K562 (cell line): ENCODE data around the gene SYT17. TPM values are rescaled to one million over a fixed set of nuclear protein-coding genes. Genes with fewer than 3 reads are reported as not detected.

Experiments used
- CC2D1A ChIP-seq: fragments of 450-650 bp; IDR thresholded peaks from 2 replicates; pipeline ENCODE4 v1.6.1; 2017; ENCODE audit warnings: mild to moderate bottlenecking
- CREM ChIP-seq: IDR thresholded peaks from 2 replicates; pipeline ENCODE4 v1.6.1; 2014; ENCODE audit warnings: antibody characterized with exemption, low read depth
- DIDO1 ChIP-seq: fragments of 450-650 bp; IDR thresholded peaks from 2 replicates; pipeline ENCODE4 v1.6.1; 2016; ENCODE audit warnings: low read depth, missing biosample characterization, missing genetic modification characterization
- EP300 ChIP-seq: IDR thresholded peaks from 2 replicates; pipeline ENCODE4 v1.6.1; 2012; ENCODE audit warnings: low read length, improper control_type of control experiment
- ESRRA ChIP-seq: fragments of 450-650 bp; IDR thresholded peaks from 2 replicates; pipeline ENCODE4 v1.6.1; 2014; ENCODE audit warnings: low read depth, mild to moderate bottlenecking, moderate library complexity, borderline replicate concordance
- MTF1 ChIP-seq: fragments of 250-450 bp; sonication (Bioruptor Pico); IDR thresholded peaks from 2 replicates; pipeline ENCODE4 v1.9.0; 2021; ENCODE audit warnings: moderate library complexity, mild to moderate bottlenecking, inconsistent platforms, borderline replicate concordance
- NR2C2 ChIP-seq, 2 experiments: fragments of 200-800 bp in 1 of 2; sonication (Bioruptor generic) in 1 of 2; sonication (generic) in 1 of 2; formaldehyde crosslinking in 1 of 2; IDR thresholded peaks; 2 replicates each; pipeline versions ENCODE4 v1.6.1 to v1.8.0; 2016 to 2022; ENCODE audit warnings: mild to moderate bottlenecking in 1 of 2, missing compliant biosample characterization in 1 of 2, missing genetic modification characterization in 1 of 2, missing genetic modification reagents in 1 of 2
- SAFB ChIP-seq: fragments of 200-400 bp; formaldehyde crosslinking; IDR thresholded peaks from 2 replicates; pipeline ENCODE4 v1.6.1; 2017; ENCODE audit warnings: low read depth, low read length, borderline replicate concordance
- SMAD1 ChIP-seq: fragments of 150-350 bp; IDR thresholded peaks from 2 replicates; pipeline ENCODE4 v1.6.1; 2014; ENCODE audit warnings: low read length, low read depth; ENCODE audit not compliant: partially characterized antibody
- SUPT5H ChIP-seq: fragments of 450-650 bp; IDR thresholded peaks from 2 replicates; pipeline ENCODE4 v1.6.1; 2016
- TBP ChIP-seq: optimal IDR thresholded peaks from 2 replicates; pipeline ENCODE3; 2011; ENCODE audit warnings: low read depth, low read length, improper control_type of control experiment
- TOE1 ChIP-seq, 2 experiments: fragments of 450-650 bp in 1 of 2; sonication (generic) in 1 of 2; formaldehyde crosslinking in 1 of 2; IDR thresholded peaks; 2 replicates each; pipeline versions ENCODE4 v1.7.1 to v1.8.0; 2016 to 2022; ENCODE audit warnings: borderline replicate concordance in 2 of 2, mild to moderate bottlenecking in 2 of 2, antibody characterized with exemption in 1 of 2, inconsistent platforms in 1 of 2, low read depth in 1 of 2, missing genetic modification reagents in 1 of 2, moderate library complexity in 1 of 2
- ZNF253 ChIP-seq: fragments of 250-450 bp; sonication (Bioruptor Pico); conservative IDR thresholded peaks from 2 replicates; pipeline ENCODE4 v1.6.1; 2021; ENCODE audit warnings: mild to moderate bottlenecking
- ZNF644 ChIP-seq: fragments of 200-800 bp; sonication (Bioruptor generic); IDR thresholded peaks from 2 replicates; pipeline ENCODE4 v1.6.1; 2016; ENCODE audit warnings: low read depth, missing genetic modification characterization, missing compliant biosample characterization
- polyA plus RNA-seq, 8 experiments: library from polyadenylated mRNA; depleted of rRNA in 4 of 8; stranded (reverse) in 5 of 8; unstranded in 3 of 8; fragments of >200 nt; fragmentation: Nextera tagmentation in 2 of 8; fragmentation: Illumina TruSeq in 1 of 8; extraction: Ambion mirVana in 2 of 8; extraction: Trizol in 1 of 8; gene quantifications; 2 replicates each; pipeline versions ENCODE4 v1.2.1 to v1.2.3, GENCODE V29; 2011 to 2014; ENCODE audit warnings: inconsistent platforms in 1 of 8, missing spikeins in 1 of 8
- total RNA-seq, 7 experiments: library from RNA; depleted of rRNA in 6 of 7; stranded (reverse); fragments of >200 nt in 6 of 7; fragmentation: Illumina TruSeq in 2 of 7; extraction: Trizol in 2 of 7; gene quantifications; 2 replicates each; pipeline versions ENCODE4 v1.2.1 to v1.2.3, GENCODE V29; 2011 to 2021; ENCODE audit warnings: low replicate concordance in 1 of 7
- TF ChIP-seq, protein P1 (sequence below): fragments of 450-650 bp; formaldehyde crosslinking; IDR thresholded peaks from 2 replicates; pipeline ENCODE4 v1.4.0; 2020; ENCODE audit warnings: mild to moderate bottlenecking, mixed read lengths
- TF ChIP-seq, protein P2 (sequence below): sonication (generic); formaldehyde crosslinking; IDR thresholded peaks from 2 replicates; pipeline ENCODE4 v1.8.0; 2022; ENCODE audit warnings: mild to moderate bottlenecking, missing genetic modification reagents, borderline replicate concordance
- TF ChIP-seq, protein P3 (sequence below): fragments of 250-450 bp; sonication (Bioruptor Pico); IDR thresholded peaks from 2 replicates; pipeline ENCODE4 v1.9.0; 2021; ENCODE audit warnings: mild to moderate bottlenecking

SYT17 gene
- total and polyA plus RNA-seq, 9 of the 15 experiments (the other 6 are each of a cell fraction or from before 2014, with no cell fraction given), result not detected

DNA sequence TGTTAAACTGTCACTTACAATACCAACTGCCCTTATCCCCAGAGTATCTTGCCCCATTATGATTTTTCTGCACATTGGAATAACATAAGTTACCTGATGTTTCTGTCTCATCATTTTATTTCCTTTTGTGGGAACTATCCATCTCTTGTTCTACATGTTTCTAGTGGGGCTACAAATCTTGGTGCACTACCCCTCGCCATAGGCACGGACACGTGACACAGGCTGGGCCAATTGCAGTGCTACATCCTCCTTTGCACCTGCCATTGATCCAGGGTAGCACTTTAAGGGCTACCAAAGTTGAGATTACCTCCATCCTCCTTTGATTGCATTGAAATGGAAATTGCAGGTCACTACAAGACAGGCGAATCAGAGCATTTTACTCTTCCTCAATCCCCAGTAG is 14.2 kb upstream of the SYT17 start (continued):
- TF ChIP-seq, protein P1, sequence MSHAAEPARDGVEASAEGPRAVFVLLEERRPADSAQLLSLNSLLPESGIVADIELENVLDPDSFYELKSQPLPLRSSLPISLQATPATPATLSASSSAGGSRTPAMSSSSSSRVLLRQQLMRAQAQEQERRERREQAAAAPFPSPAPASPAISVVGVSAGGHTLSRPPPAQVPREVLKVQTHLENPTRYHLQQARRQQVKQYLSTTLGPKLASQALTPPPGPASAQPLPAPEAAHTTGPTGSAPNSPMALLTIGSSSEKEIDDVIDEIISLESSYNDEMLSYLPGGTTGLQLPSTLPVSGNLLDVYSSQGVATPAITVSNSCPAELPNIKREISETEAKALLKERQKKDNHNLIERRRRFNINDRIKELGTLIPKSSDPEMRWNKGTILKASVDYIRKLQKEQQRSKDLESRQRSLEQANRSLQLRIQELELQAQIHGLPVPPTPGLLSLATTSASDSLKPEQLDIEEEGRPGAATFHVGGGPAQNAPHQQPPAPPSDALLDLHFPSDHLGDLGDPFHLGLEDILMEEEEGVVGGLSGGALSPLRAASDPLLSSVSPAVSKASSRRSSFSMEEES (CRISPR knock-in tag), result peak; percentile 74
- peak; percentile 93 for TF ChIP-seq DIDO1 (tag)
- TF ChIP-seq SMAD1, result no peak
- TF ChIP-seq, protein P2, sequence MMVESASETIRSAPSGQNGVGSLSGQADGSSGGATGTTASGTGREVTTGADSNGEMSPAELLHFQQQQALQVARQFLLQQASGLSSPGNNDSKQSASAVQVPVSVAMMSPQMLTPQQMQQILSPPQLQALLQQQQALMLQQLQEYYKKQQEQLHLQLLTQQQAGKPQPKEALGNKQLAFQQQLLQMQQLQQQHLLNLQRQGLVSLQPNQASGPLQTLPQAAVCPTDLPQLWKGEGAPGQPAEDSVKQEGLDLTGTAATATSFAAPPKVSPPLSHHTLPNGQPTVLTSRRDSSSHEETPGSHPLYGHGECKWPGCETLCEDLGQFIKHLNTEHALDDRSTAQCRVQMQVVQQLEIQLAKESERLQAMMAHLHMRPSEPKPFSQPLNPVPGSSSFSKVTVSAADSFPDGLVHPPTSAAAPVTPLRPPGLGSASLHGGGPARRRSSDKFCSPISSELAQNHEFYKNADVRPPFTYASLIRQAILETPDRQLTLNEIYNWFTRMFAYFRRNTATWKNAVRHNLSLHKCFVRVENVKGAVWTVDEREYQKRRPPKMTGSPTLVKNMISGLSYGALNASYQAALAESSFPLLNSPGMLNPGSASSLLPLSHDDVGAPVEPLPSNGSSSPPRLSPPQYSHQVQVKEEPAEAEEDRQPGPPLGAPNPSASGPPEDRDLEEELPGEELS (CRISPR knock-in tag), result no peak
- TF ChIP-seq, protein P3, sequence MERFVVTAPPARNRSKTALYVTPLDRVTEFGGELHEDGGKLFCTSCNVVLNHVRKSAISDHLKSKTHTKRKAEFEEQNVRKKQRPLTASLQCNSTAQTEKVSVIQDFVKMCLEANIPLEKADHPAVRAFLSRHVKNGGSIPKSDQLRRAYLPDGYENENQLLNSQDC, result no peak
- TF ChIP-seq TBP, result peak; percentile 27
- TF ChIP-seq SUPT5H, result no peak
- no peak for TF ChIP-seq ZNF253 (CRISPR knock-in tag)
- TF ChIP-seq CC2D1A, result peak; percentile 62; the same call in 1 of the 2 replicates
- TF ChIP-seq NR2C2 (CRISPR knock-in tag; IDR thresholded peaks at IDR 0.05), result no peak
- no peak for TF ChIP-seq NR2C2 (tag; IDR thresholded peaks at IDR 0.05)
- TF ChIP-seq EP300, result 0 out of 2 replicates have a peak, but pooled peaks have one; percentile 9
- 0 out of 2 replicates have a peak, but pooled peaks have one; percentile 47 for TF ChIP-seq ZNF644
- no peak for TF ChIP-seq SAFB
- TF ChIP-seq ESRRA, result no peak
- TF ChIP-seq TOE1 (IDR thresholded peaks at IDR 0.05; ENCODE audit: borderline replicate concordance), result peak; percentile 67; the same call in 1 of the 2 replicates
- TF ChIP-seq TOE1 (CRISPR knock-in tag; IDR thresholded peaks at IDR 0.05; ENCODE audit: borderline replicate concordance, low read depth), result no peak
- TF ChIP-seq MTF1 (CRISPR knock-in tag), result no peak
- TF ChIP-seq CREM, result 0 out of 2 replicates have a peak, but pooled peaks have one; percentile 21
- TF ChIP-seq, all 486 proteins: peak for 38
